Measurements from ENCODE around the gene NKD2.

The NKD2 gene

GRCh38 chr5:1087428-1087827 is 78.8 kb downstream of the NKD2 start:
- TF ChIP-seq, protein P1, sequence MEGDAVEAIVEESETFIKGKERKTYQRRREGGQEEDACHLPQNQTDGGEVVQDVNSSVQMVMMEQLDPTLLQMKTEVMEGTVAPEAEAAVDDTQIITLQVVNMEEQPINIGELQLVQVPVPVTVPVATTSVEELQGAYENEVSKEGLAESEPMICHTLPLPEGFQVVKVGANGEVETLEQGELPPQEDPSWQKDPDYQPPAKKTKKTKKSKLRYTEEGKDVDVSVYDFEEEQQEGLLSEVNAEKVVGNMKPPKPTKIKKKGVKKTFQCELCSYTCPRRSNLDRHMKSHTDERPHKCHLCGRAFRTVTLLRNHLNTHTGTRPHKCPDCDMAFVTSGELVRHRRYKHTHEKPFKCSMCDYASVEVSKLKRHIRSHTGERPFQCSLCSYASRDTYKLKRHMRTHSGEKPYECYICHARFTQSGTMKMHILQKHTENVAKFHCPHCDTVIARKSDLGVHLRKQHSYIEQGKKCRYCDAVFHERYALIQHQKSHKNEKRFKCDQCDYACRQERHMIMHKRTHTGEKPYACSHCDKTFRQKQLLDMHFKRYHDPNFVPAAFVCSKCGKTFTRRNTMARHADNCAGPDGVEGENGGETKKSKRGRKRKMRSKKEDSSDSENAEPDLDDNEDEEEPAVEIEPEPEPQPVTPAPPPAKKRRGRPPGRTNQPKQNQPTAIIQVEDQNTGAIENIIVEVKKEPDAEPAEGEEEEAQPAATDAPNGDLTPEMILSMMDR (IDR thresholded peaks at IDR 0.05; ENCODE audit: borderline replicate concordance, control extremely low read depth, extremely low read depth, insufficient read depth, missing control alignments): no peak
- in situ Hi-C loops (cut with MboI; ENCODE audit: low sequenced_read_pairs, unreplicated experiment): no loop called here
- no peak for DNase-seq (ENCODE audit: low spot score)

- TF ChIP-seq, protein P1 (IDR thresholded peaks at IDR 0.05; ENCODE audit: borderline replicate concordance, control extremely low read depth, extremely low read depth, insufficient read depth, missing control alignments): no peak
- no peak for DNase-seq (ENCODE audit: low spot score)
- in situ Hi-C loops (cut with MboI; ENCODE audit: low sequenced_read_pairs, unreplicated experiment): no loop called here
These were observed 79.4 kb downstream of the NKD2 start for GRCh38 chr5:1088031-1088430.

Data from GM13976 (cell line).